ENCODE results near the gene ZNF74. TPM values are rescaled to one million over a fixed set of nuclear protein-coding genes. Genes with fewer than 3 reads are reported as not detected.

The ZNF74 gene
- total RNA-seq, 2 experiments from 2014 or later, result 8.6 to 11.1 TPM

Other genes starting within 250 kb of the ZNF74 start
- under 1 TPM; 0.12 to 0.23 TPM for gene CCDC188, start 243.1 kb upstream of the ZNF74 start, total RNA-seq
- 1 to 10 TPM; 3.1 to 4.0 TPM for gene RTN4R, start 125.8 kb upstream of the ZNF74 start, total RNA-seq
- gene DGCR6L, start 74.1 kb upstream of the ZNF74 start, total RNA-seq, result 10 to 100 TPM; 60.4 to 63.1 TPM
- gene SCARF2, start 43.7 kb downstream of the ZNF74 start, total RNA-seq, result 1 to 10 TPM; 1.1 to 1.2 TPM
- 10 to 100 TPM; 38.7 to 40.1 TPM for gene KLHL22, start 101.6 kb downstream of the ZNF74 start, total RNA-seq
- 100 to 1,000 TPM; 141 to 182 TPM for gene MED15, start 113.5 kb downstream of the ZNF74 start, total RNA-seq

Data from activated CD4-positive, alpha-beta T cell treated with anti-CD3 and anti-CD28 coated beads, Interleukin-2, amount 10 ng/mL, durations not matched to agents 7 days and 5 days (primary cell).